GM21723 (cell line): ENCODE results near the gene TRANK1.
"Not testable (repeated sequence)": the region's sequence is repeated elsewhere in the genome, so short reads cannot be mapped to it uniquely, and the experiment has no call there.

Source experiments
- ATAC-seq: cut with Tn5 transposase; IDR thresholded peaks from one replicate; pipeline ENCODE4 v1.9.1; 2021; ENCODE audit warnings: mild to moderate bottlenecking, moderate library complexity; ENCODE audit not compliant: unreplicated experiment

TRANK1 gene

GRCh38 chr3:36923523-36923943 is 21.3 kb downstream of the TRANK1 start:
- ATAC-seq: no peak

DNA sequence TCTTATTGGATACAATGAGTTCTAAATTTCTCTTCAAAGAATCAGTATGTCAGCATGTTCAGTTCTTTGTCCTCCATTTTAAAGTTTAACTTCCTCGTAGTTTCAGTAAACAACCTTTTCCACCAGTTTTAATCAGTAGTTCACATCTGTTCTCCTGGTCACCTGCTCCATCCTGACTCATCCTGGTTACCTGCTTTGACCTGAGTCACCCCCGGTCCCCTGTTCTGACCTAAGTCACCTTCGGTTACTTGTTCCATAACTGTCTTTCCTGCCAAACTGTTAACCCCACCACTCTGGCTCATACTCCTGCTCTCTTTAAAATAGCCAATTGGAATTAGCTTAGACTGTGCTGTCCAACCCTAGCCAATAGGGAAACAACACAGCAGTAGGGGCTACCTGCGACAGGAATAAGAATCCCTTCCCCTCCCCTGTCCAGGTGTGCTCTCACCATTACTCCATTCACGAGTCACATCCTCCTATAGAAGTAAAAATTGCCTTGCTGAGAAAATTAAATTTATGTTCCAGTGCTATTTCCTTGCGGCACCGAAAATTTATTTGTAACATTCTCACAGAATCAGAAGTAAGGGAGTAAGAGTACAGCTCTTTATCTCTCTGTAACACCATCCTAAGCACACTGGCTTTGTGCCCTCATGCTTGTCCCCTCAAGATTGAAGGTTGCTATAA is 23.8 kb downstream of the TRANK1 start:
- ATAC-seq: no peak

DNA sequence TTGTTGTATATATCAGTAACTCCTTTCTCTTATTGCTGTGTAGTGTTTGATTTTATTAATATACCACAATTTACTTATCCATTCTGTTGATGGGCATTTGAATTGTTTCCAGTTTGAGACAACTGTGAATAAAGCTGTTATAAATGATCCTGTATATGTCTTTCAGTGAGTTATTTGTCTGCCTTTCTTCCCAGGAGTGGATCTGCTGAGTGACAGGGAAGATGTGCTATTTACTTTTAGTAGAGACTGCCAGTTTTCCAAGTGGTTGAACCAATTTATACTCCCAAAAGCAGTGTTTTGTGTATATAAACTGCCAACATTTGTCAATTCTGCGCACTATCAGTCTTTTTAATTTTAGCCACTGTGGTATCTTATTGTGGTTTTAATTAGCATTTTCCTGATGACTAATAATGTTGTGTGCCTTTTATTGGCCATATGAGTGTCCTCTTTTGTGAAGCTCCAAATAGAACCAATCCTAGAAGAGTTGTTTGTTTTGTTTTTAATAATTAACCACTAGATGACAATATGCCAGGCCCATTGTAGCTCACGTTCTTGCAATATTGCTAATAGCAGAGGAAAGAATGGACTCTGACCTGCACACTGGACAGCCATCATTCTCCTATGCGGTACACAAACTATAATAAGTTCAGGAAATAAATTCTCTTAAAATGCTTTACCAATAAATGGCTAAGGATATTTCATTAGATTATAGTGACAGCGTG is 25.3 kb downstream of the TRANK1 start:
- no peak for ATAC-seq

DNA sequence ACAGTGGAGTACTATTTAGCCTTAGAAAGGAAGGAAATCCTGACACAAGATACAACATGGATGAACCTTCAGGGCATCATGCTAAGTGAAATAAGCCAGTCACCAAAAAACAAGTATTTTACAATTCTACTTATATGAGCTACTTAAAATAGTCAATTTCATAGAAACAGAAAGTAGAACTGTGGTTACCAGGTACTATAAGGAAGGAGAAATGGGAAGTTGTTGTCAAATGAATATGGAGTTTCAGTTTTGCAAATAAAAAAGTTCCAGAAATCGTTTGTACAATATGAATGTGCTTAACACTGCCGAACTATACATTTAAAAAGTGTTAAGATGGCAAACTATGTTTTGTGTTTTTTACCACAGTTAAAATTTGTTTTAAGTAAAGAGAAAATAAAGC is 26.8 kb downstream of the TRANK1 start:
- ATAC-seq: peak; percentile 91

DNA sequence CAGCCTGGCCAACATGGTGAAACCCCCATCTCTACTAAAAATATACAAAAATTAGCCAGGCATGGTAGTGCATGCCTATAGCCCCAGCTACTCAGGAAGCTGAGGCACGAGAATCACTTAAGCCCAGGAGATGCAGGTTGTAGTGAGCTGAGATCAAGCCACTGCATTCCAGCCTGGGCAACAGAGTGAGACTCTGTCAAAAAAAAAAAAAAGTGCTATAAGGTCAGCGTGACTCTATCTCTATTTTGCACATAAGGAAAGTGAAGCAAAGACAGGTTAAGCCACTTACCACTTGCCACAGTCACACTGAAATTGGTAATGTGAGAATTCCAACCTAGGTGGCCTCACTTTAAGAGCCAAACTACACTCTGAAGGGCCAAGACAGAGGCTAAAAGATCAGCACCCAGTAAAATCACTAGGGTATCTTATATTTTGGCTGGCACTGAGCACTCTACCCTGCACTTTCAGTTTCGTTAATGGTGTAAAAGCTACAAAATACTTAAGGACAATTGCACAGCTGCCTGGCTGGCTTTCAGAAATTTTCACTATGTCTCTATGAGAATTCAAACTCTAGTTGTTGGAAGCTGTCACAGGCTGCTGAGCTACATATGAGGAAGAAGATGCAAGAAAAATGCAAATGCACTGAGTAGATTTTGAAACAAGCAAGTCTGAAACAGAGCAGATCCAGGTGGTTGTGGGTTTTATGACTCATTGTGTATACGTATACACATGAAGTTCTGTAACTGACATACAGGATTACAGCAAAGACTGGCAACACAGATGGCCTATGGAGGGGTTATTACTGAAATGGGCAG is 32.7 kb downstream of the TRANK1 start:
- peak; percentile 96 for ATAC-seq

DNA sequence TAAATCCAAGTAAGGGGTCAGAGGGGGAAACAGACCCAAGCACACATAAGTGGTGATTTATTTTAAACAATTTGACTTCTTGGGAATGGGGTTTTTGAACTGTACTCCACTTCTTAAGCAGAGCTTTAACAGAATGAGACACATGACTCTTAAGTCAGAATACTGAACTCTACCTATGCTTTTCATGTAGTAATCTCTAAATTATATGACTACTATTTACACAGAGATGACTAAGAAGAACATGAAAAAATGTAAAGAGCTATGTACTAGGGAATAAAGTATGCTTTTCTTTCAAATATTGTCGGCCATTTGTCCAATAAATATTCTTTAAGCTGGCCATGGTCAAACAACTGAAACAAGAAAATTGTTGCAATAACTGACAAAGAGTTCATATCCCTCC is 35.2 kb downstream of the TRANK1 start:
- no peak for ATAC-seq

DNA sequence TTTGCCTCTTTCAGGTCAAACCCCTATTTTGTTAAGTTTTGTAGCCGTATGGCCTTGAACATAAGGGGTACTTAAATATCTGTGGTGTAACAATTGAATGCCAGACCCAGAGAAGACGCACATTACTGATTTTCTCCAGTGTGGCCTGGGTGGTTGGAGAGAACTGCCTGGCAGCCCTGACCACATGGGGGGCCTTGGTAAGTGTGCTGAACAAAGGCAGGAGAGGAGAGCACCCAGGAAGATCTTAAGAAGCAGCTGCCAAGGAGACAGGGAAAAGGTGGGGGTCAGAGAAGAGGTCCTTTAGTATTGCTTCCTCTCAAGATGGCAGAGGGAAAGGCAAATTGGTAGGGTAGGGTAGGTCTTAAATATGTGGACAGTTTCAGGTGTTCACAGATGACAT is 35.7 kb downstream of the TRANK1 start:
- ATAC-seq: no peak

DNA sequence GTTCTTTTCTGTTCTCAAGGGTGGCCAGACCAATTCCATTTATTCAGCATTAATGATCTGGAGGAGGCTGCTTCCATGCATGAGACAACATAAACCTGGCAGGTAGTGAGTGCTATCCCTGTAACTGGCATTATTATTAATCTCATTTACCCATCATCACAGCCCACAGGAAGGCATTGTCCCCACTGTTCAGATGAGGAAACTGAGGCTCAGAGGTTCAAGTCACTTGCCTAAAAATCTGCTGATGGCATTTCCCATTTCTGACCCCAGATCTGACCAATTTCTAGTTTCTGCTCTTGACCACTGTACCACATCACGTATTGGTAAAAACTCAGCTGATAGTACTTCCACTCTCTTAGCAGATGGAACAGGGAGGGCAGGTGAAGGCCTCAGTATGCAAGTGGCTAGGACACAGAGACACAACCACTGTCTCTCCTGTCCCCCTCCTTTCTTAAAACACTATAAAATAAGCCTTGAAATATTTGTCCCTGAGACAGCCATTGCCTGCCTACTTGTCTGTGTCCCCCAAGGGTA is 36.1 kb downstream of the TRANK1 start:
- no peak for ATAC-seq

- peak; percentile 32 for ATAC-seq
These were observed 36.8 kb downstream of the TRANK1 start for GRCh38 chr3:36907911-36908646.

GRCh38 chr3:36906504-36907149 is 38.2 kb downstream of the TRANK1 start:
- ATAC-seq: no peak

DNA sequence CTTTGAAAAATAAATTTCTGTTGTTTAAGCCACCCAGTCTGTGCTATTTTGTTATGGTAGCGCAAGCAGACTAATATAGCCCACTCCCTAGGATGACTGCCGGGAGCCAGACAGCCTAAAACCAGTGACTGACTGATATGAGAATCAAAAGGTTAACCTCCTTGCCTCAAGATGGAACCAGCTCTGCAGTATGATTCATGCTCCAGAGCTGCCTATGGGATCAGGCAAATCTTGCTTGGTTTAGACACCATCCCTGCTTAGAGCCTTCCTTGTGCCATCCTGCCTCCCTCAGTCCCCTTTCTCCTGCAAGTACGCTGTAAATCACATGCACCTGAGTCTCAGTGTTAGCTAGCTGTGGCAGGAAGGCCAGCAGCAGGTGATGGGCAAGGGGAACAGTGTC is 39.3 kb downstream of the TRANK1 start:
- no peak for ATAC-seq

- no peak for ATAC-seq
These were observed 40.2 kb downstream of the TRANK1 start for GRCh38 chr3:36904641-36905040.

- ATAC-seq: not testable (repeated sequence)
These were observed 40.8 kb downstream of the TRANK1 start for GRCh38 chr3:36904065-36904464.

- no peak for ATAC-seq
These were observed 41.6 kb downstream of the TRANK1 start for GRCh38 chr3:36903119-36903882.

- no peak for ATAC-seq
These were observed 43.3 kb downstream of the TRANK1 start for GRCh38 chr3:36901588-36901987.

DNA sequence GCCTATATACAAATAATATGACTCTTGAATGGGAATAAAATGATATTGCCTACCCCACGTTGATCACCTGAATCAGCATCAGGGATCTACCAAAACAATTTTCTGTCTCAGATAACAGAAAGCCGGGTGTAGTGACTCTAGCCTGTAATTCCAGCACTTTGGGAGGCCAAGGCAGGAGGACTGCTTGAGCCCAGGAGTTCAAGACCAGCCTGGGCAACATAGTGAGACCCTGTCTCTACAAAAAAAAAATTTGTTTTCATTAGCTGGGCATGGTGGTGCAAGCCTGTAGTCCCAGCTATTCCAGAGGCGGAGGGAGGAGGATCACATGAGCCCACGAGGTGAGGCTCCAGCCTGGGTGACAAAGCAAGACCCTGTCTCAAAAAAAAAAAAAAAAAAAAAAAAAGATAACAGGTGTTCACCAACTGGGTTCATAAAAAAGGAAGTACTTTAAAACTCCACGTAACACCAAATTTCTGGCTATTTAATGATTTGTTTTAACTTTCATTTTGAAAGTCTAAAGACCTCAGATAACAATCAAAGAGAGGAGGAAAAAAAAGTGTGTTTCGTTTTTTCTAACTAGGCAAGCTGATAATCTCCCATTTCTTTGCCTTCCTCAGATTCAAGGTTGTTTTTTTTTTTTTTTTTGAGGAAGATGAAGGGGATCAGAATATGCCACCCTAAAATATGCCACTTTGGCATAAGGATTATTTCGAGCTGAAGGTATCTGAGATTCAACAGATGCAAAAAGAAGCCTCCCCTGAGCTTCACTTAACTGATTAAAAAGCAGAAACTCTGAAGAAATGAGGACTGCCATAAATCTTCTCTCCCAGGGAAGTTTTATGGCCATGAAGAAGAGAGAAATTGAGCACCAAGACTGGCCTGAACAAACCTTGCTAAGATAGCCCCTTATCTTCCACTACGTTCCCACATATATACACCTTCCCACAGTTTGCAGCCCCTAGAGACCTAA is 44.1 kb downstream of the TRANK1 start:
- no peak for ATAC-seq

DNA sequence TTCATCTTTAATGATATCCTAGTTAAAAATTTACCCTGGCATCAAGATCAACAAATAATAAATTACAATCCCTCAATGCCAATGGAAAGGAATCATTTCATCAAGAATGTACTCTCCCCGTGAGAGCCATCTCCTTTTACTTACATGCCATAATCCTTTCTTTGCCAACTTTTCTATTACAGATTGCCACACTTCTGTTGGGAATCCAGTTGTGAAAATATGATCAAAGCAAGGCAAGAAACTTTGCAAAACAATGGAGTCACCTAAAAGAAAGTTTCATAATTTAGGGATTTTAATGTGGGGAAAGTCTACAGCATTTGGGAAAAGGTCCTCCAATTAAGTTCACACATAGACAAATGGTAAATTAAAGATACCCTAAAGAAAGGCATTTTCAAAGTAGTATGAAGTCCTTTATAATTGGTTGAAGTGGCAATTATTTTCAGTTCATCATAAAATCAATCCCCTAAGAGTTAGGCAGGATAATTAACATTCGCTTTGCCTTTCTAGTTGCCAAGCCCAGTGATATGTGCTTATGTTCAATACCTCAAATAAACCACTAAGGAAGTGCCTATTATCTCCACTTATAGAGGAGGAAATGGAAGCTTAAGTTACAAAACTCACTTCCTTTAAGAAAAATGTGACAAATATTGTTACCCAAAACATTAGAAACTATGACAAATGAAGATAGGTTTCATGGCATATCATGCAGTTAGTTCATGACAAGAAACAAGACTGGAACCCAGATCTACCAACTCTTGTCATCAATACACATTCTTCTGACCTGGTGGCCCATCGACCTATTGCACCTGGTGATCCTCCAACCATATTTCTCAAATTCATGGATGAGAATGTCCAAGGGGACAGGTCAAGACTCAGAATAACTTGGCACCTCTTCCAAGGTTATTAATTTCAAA is 49.1 kb downstream of the TRANK1 start:
- no peak for ATAC-seq
